ENCODE results near the gene PRAMEF25.
"Not testable (repeated sequence)": the region's sequence is repeated elsewhere in the genome, so short reads cannot be mapped to it uniquely, and the experiment has no call there.

PRAMEF25 gene

GRCh38 chr1:13070474-13070873 lies at the start of gene PRAMEF25:
Gene PRAMEF25, plus strand, starts transcription at chr1:13070774. Its CDS starts 2,920 bp downstream, at chr1:13073694.
- DNase-seq (ENCODE audit: low read depth, low spot score), result not testable (repeated sequence)

GRCh38 chr1:13056475-13056874 lies 14.1 kb upstream of the PRAMEF25 start, which contains the start of gene PRAMEF27:
Gene PRAMEF27, minus strand, starts transcription at chr1:13056575. Its CDS starts 2,916 bp downstream, at chr1:13053659.
- not testable (repeated sequence) for DNase-seq (ENCODE audit: low read depth, low spot score)

GRCh38 chr1:13116754-13117153 lies 46.2 kb downstream of the PRAMEF25 start, which contains the start of gene HNRNPCL2:
Gene HNRNPCL2, minus strand, starts transcription at chr1:13116854. Its CDS starts 454 bp downstream, at chr1:13116400.
- DNase-seq (ENCODE audit: low read depth, low spot score), result not testable (repeated sequence)

Data from ELF-1 (cell line).